ENCODE measurements around the gene LEKR1.
A peak's percentile ranks its signal among the peaks of the same experiment; 100 is the strongest.
"Not testable (repeated sequence)": the region's sequence is repeated elsewhere in the genome, so short reads cannot be mapped to it uniquely, and the experiment has no call there.

The LEKR1 gene

GRCh38 chr3:156806698-156807097 lies 19.5 kb upstream of the LEKR1 start:
- no peak for DNase-seq (ENCODE audit: low read depth in 3 of 3)

GRCh38 chr3:156808025-156808424 lies 18.1 kb upstream of the LEKR1 start:
- no peak for DNase-seq (ENCODE audit: low read depth in 3 of 3)

- no peak for DNase-seq (ENCODE audit: low read depth in 3 of 3)
These were observed 14.9 kb upstream of the LEKR1 start for GRCh38 chr3:156811089-156811862.

GRCh38 chr3:156812521-156813335 lies 13.4 kb upstream of the LEKR1 start:
- no peak for DNase-seq (ENCODE audit: low read depth in 3 of 3)

GRCh38 chr3:156814295-156814694 lies 11.9 kb upstream of the LEKR1 start:
- DNase-seq (ENCODE audit: low read depth in 3 of 3) = no peak

GRCh38 chr3:156816091-156816793 lies 9.9 kb upstream of the LEKR1 start:
- DNase-seq (ENCODE audit: low read depth in 3 of 3) = peak in 2 of 3 experiments; percentile 3 to 23

- peak; percentile 66 to 76 (median 70) for DNase-seq (ENCODE audit: low read depth in 3 of 3)
These were observed 9.1 kb upstream of the LEKR1 start for GRCh38 chr3:156816794-156817645.

GRCh38 chr3:156817646-156818272 lies 8.4 kb upstream of the LEKR1 start:
- DNase-seq (ENCODE audit: low read depth in 3 of 3) = no peak

- DNase-seq (ENCODE audit: low read depth in 3 of 3) = no peak
These were observed 7.9 kb upstream of the LEKR1 start for GRCh38 chr3:156818273-156818651.

- no peak for DNase-seq (ENCODE audit: low read depth in 3 of 3)
These were observed 7.3 kb upstream of the LEKR1 start for GRCh38 chr3:156818890-156819289.

- DNase-seq (ENCODE audit: low read depth in 3 of 3) = no peak
These were observed 6.1 kb upstream of the LEKR1 start for GRCh38 chr3:156819842-156820691.

GRCh38 chr3:156820692-156821080 lies 5.5 kb upstream of the LEKR1 start:
- no peak for DNase-seq (ENCODE audit: low read depth in 3 of 3)

- not testable (repeated sequence) for DNase-seq (ENCODE audit: low read depth in 3 of 3)
These were observed 3.4 kb upstream of the LEKR1 start for GRCh38 chr3:156822626-156823260.

GRCh38 chr3:156825795-156826143 lies 384 bp upstream of the LEKR1 start:
- DNase-seq (ENCODE audit: low read depth in 3 of 3) = no peak

- DNase-seq (ENCODE audit: low read depth in 3 of 3) = no peak
These were observed 1.0 kb downstream of the LEKR1 start for GRCh38 chr3:156826896-156827882.

GRCh38 chr3:156831006-156831405 lies 4.9 kb downstream of the LEKR1 start:
- no peak for DNase-seq (ENCODE audit: low read depth in 3 of 3)

GRCh38 chr3:156834435-156834834 lies 8.3 kb downstream of the LEKR1 start:
- no peak for DNase-seq (ENCODE audit: low read depth in 3 of 3)

- DNase-seq (ENCODE audit: low read depth in 3 of 3) = no peak
These were observed 8.9 kb downstream of the LEKR1 start for GRCh38 chr3:156834962-156835535.

Data from stimulated activated CD4-positive, alpha-beta T cell treated with anti-CD3 and anti-CD28 coated beads, TNF-alpha, amount 100 ng/mL, for 4 hours (primary cell).